IMR-90 (cell line): ENCODE data around the gene LMO2. TPM values are rescaled to one million over a fixed set of nuclear protein-coding genes. Genes with fewer than 3 reads are reported as not detected.

ENCODE experiments used
- ATAC-seq: fragments of 200-7000 bp; cut with Tn5 transposase; 2 replicates; pipeline ENCODE4 v1.9.1; 2020; ENCODE audit warnings: low read depth, mild to moderate bottlenecking, moderate library complexity
- BruUV-seq: library from RNA; stranded (reverse); fragments of 400-500 nt; replicated peaks from 2 replicates; lab custom pipeline; 2021; lab: Mats Ljungman, UMichigan
- CTCF ChIA-PET: fragments of 300-600 bp; formaldehyde crosslinking; extraction: SDS; loops from one replicate; lab custom pipeline; 2021; ENCODE audit warnings: antibody characterized with exemption; lab: Yijun Ruan, JAX
- POLR2A ChIA-PET: fragments of 300-600 bp; sonication (Branson Sonifier 250); formaldehyde crosslinking; loops from one replicate; lab custom pipeline; 2022; ENCODE audit warnings: antibody characterized with exemption; ENCODE audit not compliant: unreplicated experiment; lab: Charles Lee
- DNase-seq: peaks from one replicate; pipeline ENCODE4 v3.0.0; 2013
- H2AFZ ChIP-seq: replicated peaks from 2 replicates; pipeline ENCODE3; 2013; ENCODE audit warnings: low read length, mild to moderate bottlenecking; ENCODE audit not compliant: poor library complexity
- H2AK5ac ChIP-seq: 2 replicates; pipeline ENCODE4 v1.6.1; 2013; ENCODE audit warnings: low read depth, low read length, inconsistent platforms
- H2AK9ac ChIP-seq: replicated peaks from 2 replicates; pipeline ENCODE3; 2013; ENCODE audit warnings: mild to moderate bottlenecking, low read depth, low read length, moderate library complexity; ENCODE audit not compliant: poor library complexity
- H2BK120ac ChIP-seq: 2 replicates; pipeline ENCODE4 v1.6.1; 2013; ENCODE audit warnings: low read depth, low read length, inconsistent platforms
- H2BK15ac ChIP-seq: 3 replicates; pipeline ENCODE4 v1.6.1; 2013; ENCODE audit warnings: low read depth, low read length, inconsistent platforms
- H2BK20ac ChIP-seq: 2 replicates; pipeline ENCODE4 v1.6.1; 2013; ENCODE audit warnings: low read depth, mild to moderate bottlenecking, inconsistent platforms, low read length, moderate library complexity
- H2BK5ac ChIP-seq: 2 replicates; pipeline ENCODE4 v1.6.1; 2013; ENCODE audit warnings: mild to moderate bottlenecking, low read depth, low read length, inconsistent platforms; ENCODE audit not compliant: poor library complexity, severe bottlenecking
- H3K14ac ChIP-seq: replicated peaks from 2 replicates; pipeline ENCODE4 v1.6.1; 2013; ENCODE audit warnings: low read depth, low read length, inconsistent platforms
- H3K18ac ChIP-seq: 2 replicates; pipeline ENCODE4 v1.6.1; 2013; ENCODE audit warnings: low read depth, low read length, control low read depth
- H3K23ac ChIP-seq: 2 replicates; pipeline ENCODE4 v1.6.1; 2013; ENCODE audit warnings: low read depth, low read length, inconsistent platforms
- H3K27ac ChIP-seq: 2 replicates; pipeline ENCODE4 v1.5.1; 2013; ENCODE audit warnings: mild to moderate bottlenecking, control low read depth, low read length; ENCODE audit not compliant: insufficient read depth
- H3K27me3 ChIP-seq: 2 replicates; pipeline ENCODE4 v1.6.1; 2013; ENCODE audit warnings: low read length; ENCODE audit not compliant: control insufficient read depth, insufficient read depth
- H3K36me3 ChIP-seq: 2 replicates; pipeline ENCODE4 v1.6.1; 2013; ENCODE audit warnings: low read length, mixed read lengths; ENCODE audit not compliant: control insufficient read depth, insufficient read depth
- H3K4ac ChIP-seq: 2 replicates; pipeline ENCODE4 v1.6.1; 2013; ENCODE audit warnings: low read depth, low read length, inconsistent platforms
- H3K4me1 ChIP-seq: 2 replicates; pipeline ENCODE4 v1.6.1; 2013; ENCODE audit warnings: low read length, mixed read lengths; ENCODE audit not compliant: control insufficient read depth, insufficient read depth
- H3K4me2 ChIP-seq: 2 replicates; pipeline ENCODE4 v1.6.1; 2013; ENCODE audit warnings: low read depth, mild to moderate bottlenecking, control low read depth, low read length, moderate library complexity
- H3K4me3 ChIP-seq: 2 replicates; pipeline ENCODE4 v1.5.1; 2013; ENCODE audit warnings: low read depth, mild to moderate bottlenecking, control low read depth, low read length, moderate library complexity; ENCODE audit not compliant: insufficient read depth
- H3K56ac ChIP-seq: 2 replicates; pipeline ENCODE4 v1.6.1; 2013; ENCODE audit warnings: low read length, inconsistent platforms; ENCODE audit not compliant: insufficient read depth; ENCODE audit errors: extremely low read depth
- H3K79me1 ChIP-seq, 2 experiments: 2 replicates each; pipeline ENCODE4 v1.6.1; 2013; ENCODE audit warnings: low read length in 2 of 2, inconsistent platforms in 1 of 2, low read depth in 1 of 2
- H3K9ac ChIP-seq: 2 replicates; pipeline ENCODE4 v1.6.1; 2013; ENCODE audit warnings: low read depth, low read length, control low read depth
- H3K9me1 ChIP-seq: 2 replicates; pipeline ENCODE4 v1.6.1; 2013; ENCODE audit warnings: low read length, inconsistent platforms; ENCODE audit not compliant: insufficient read depth
- H3K9me3 ChIP-seq: 2 replicates; pipeline ENCODE4 v1.6.1; 2013; ENCODE audit warnings: low read length; ENCODE audit not compliant: control insufficient read depth, insufficient read depth
- H4K20me1 ChIP-seq: 2 replicates; pipeline ENCODE4 v1.6.1; 2013; ENCODE audit warnings: low read length, inconsistent platforms; ENCODE audit not compliant: insufficient read depth
- H4K5ac ChIP-seq: 2 replicates; pipeline ENCODE4 v1.6.1; 2013; ENCODE audit warnings: mild to moderate bottlenecking, low read depth, low read length, control low read depth
- H4K8ac ChIP-seq, 2 experiments: 2 replicates each; pipeline ENCODE4 v1.6.1; 2013; ENCODE audit warnings: low read depth in 2 of 2, low read length in 2 of 2, control low read depth in 1 of 2, inconsistent platforms in 1 of 2
- H4K91ac ChIP-seq: 2 replicates; pipeline ENCODE4 v1.6.1; 2013; ENCODE audit warnings: low read depth, low read length, inconsistent platforms; ENCODE audit not compliant: insufficient read depth
- CEBPB ChIP-seq: IDR thresholded peaks from 2 replicates; pipeline ENCODE4 v1.6.1; 2012; ENCODE audit warnings: low read depth, low read length, improper control_type of control experiment
- MAFK ChIP-seq: IDR thresholded peaks from 2 replicates; pipeline ENCODE4 v1.6.1; 2012; ENCODE audit warnings: low read depth, low read length, improper control_type of control experiment
- RCOR1 ChIP-seq: IDR thresholded peaks from 2 replicates; pipeline ENCODE4 v1.6.1; 2012; ENCODE audit warnings: mild to moderate bottlenecking, low read length, improper control_type of control experiment; ENCODE audit not compliant: insufficient replicate concordance
- WGBS, 2 experiments: methylation state at CpG; one replicate each; pipeline versions ENCODE4 v1.1.5 to v1.1.7; 2013; ENCODE audit warnings: missing lambda C conversion rate in 2 of 2; ENCODE audit not compliant: insufficient read length in 1 of 2; ENCODE audit errors: extremely low coverage in 2 of 2; 5-methylcytosine and 5-hydroxymethylcytosine counted together
- dilution Hi-C: fragments of 300-500 bp; cut with HindIII; formaldehyde crosslinking; loops from one replicate; pipeline ENCODE4 v1.14.3; 2018; ENCODE audit warnings: low sequenced_read_pairs; ENCODE audit not compliant: unreplicated experiment
- in situ Hi-C: fragments of 300-500 bp; cut with MboI; formaldehyde crosslinking; loops from 3 replicates; pipeline ENCODE4 v1.14.3; 2019; ENCODE audit warnings: low sequenced_read_pairs, inconsistent platforms, mixed read lengths
- intact Hi-C: fragments of 100-400 bp; cut with micrococcal nuclease; formaldehyde crosslinking; loops from 2 replicates; pipeline ENCODE4 v1.10.0; 2022
- polyA plus RNA-seq, 3 experiments: library from polyadenylated mRNA; depleted of rRNA; stranded (reverse); fragments of >200 nt; gene quantifications; 2 replicates each; pipeline ENCODE4 v1.2.3, GENCODE V29; 2012; ENCODE audit warnings: low replicate concordance in 1 of 3
- total RNA-seq: library from RNA; depleted of rRNA; stranded (reverse); fragments of >200 nt; gene quantifications from 2 replicates; pipeline ENCODE4 v1.2.3, GENCODE V29; 2012

The LMO2 gene
- total and polyA plus RNA-seq, 2 of the 4 experiments (the other 2 are of a cell fraction) = not detected

- CTCF ChIA-PET = no interaction called here
- Histone ChIP-seq H3K9me1 (no peaks in the 10 kb centered on the region), H3K4me1 (no peaks in the 10 kb centered on the region), H3K27ac (no peak overlapping the region), H3K18ac (no peak overlapping the region), H2BK15ac (no peak overlapping the region), H3K27me3 (peaks cover 35% of the 10 kb centered on the region), H4K91ac (no peak overlapping the region), H2AK5ac (no peak overlapping the region), H3K56ac (no peak overlapping the region), H2AFZ (no peak overlapping the region), H3K36me3 (no peaks in the 10 kb centered on the region), H3K9ac (no peak overlapping the region), H3K4ac (no peak overlapping the region), H4K8ac (no peak overlapping the region), H2BK20ac (no peak overlapping the region), H2BK5ac (no peak overlapping the region), H3K79me1 (no peaks in the 10 kb centered on the region), H4K5ac (no peak overlapping the region), H4K20me1 (no peaks in the 10 kb centered on the region), H2AK9ac (no peak overlapping the region), H2BK120ac (no peak overlapping the region), H3K14ac (no peak overlapping the region), H3K4me2 (no peak overlapping the region), H3K9me3 (no peaks in the 10 kb centered on the region), H3K23ac (no peak overlapping the region), H3K4me3 (no peak overlapping the region)
- TF ChIP-seq CEBPB = no peak
- TF ChIP-seq RCOR1 = no peak
- TF ChIP-seq MAFK = no peak
- DNase-seq = no peak
- dilution Hi-C loops (no loop called here), in situ Hi-C loops (no loop called here), intact Hi-C loops (no loop called here)
- BruUV-seq = no TSS peak
- WGBS, 2 experiments = 20% methylated on average over 1 of the region's 5 CpGs; no CpG with 5 or more reads in 1 of the 2 experiments
- POLR2A ChIA-PET = no interaction called here
- ATAC-seq = no peak
These were observed 32.5 kb upstream of the LMO2 start for GRCh38 chr11:33924341-33924740.
